HG02870 (cell line): ENCODE measurements around the gene TRPM3.

Experiments
- ATAC-seq: cut with Tn5 transposase; IDR thresholded peaks from one replicate; pipeline ENCODE4 v1.9.1; 2021; ENCODE audit warnings: mild to moderate bottlenecking, moderate library complexity; ENCODE audit not compliant: unreplicated experiment

Gene TRPM3

GRCh38 chr9:71121275-71122021 lies at the start of gene TRPM3:
TRPM3 (minus strand) TSS chr9:71121621; CDS start chr9:71121354, 267 bp downstream.
- ATAC-seq: no peak

GRCh38 chr9:71168418-71168817 lies 47.0 kb upstream of the TRPM3 start:
- ATAC-seq: no peak

GRCh38 chr9:71162126-71162525 lies 40.7 kb upstream of the TRPM3 start:
- no peak for ATAC-seq

- no peak for ATAC-seq
These were observed 36.3 kb upstream of the TRPM3 start for GRCh38 chr9:71157731-71158130.

GRCh38 chr9:71147368-71147767 lies 25.9 kb upstream of the TRPM3 start:
- no peak for ATAC-seq

GRCh38 chr9:71146511-71146910 lies 25.1 kb upstream of the TRPM3 start:
- ATAC-seq: no peak

GRCh38 chr9:71145179-71145578 lies 23.8 kb upstream of the TRPM3 start:
- no peak for ATAC-seq

- ATAC-seq: no peak
These were observed 23.1 kb upstream of the TRPM3 start for GRCh38 chr9:71144495-71144894.

GRCh38 chr9:71136696-71137095 lies 15.3 kb upstream of the TRPM3 start:
- ATAC-seq: no peak

GRCh38 chr9:71131145-71131544 lies 9.7 kb upstream of the TRPM3 start:
- no peak for ATAC-seq

- ATAC-seq: no peak
These were observed 9.1 kb upstream of the TRPM3 start for GRCh38 chr9:71130521-71130920.

- no peak for ATAC-seq
These were observed 7.4 kb upstream of the TRPM3 start for GRCh38 chr9:71128796-71129195.

GRCh38 chr9:71127301-71127700 lies 5.9 kb upstream of the TRPM3 start:
- no peak for ATAC-seq

GRCh38 chr9:71122421-71122820 lies 1.0 kb upstream of the TRPM3 start:
- no peak for ATAC-seq

GRCh38 chr9:71122022-71122275 lies 528 bp upstream of the TRPM3 start:
- ATAC-seq: no peak

GRCh38 chr9:71120501-71121247 lies 747 bp downstream of the TRPM3 start:
- ATAC-seq: no peak

GRCh38 chr9:71119746-71120145 lies 1.7 kb downstream of the TRPM3 start:
- no peak for ATAC-seq

- no peak for ATAC-seq
These were observed 3.1 kb downstream of the TRPM3 start for GRCh38 chr9:71118324-71118723.

- no peak for ATAC-seq
These were observed 5.9 kb downstream of the TRPM3 start for GRCh38 chr9:71115448-71115975.

GRCh38 chr9:71112866-71113265 lies 8.6 kb downstream of the TRPM3 start:
- no peak for ATAC-seq

- ATAC-seq: no peak
These were observed 12.5 kb downstream of the TRPM3 start for GRCh38 chr9:71108937-71109336.

GRCh38 chr9:71106992-71107391 lies 14.4 kb downstream of the TRPM3 start:
- no peak for ATAC-seq
